ENCODE results near the gene RNF40. TPM values are rescaled to one million over a fixed set of nuclear protein-coding genes. Genes with fewer than 3 reads are reported as not detected.

RNF40 gene
- total and polyA plus RNA-seq, 2 donors (not counting 1 experiment from before 2014, with no cell fraction given), result 42.0 to 56.8 TPM

- Histone ChIP-seq H3K4me3 (replicated peaks in 1 of 4; ENCODE audit: control extremely low read depth in 1 of 4, insufficient read depth in 1 of 4, low read depth in 3 of 4, low read length in 4 of 4) (no peak overlapping the region), H3K79me2 (ENCODE audit: control insufficient read depth, insufficient read depth, low read length) (no peaks in the 10 kb centered on the region), H3K4me2 (ENCODE audit: extremely low read depth, insufficient read depth, low read length) (no peak overlapping the region), H3K27ac (ENCODE audit: insufficient read depth, low read length) (no peak overlapping the region), H3K9me3 (ENCODE audit: control insufficient read depth, insufficient read depth, low read depth, low read length) (no peaks in the 10 kb centered on the region), H2AFZ (ENCODE audit: low read length) (no peak overlapping the region), H4K20me1 (ENCODE audit: control insufficient read depth, extremely low read depth, insufficient read depth, low read length) (no peaks in the 10 kb centered on the region), H3K27me3 (ENCODE audit: control insufficient read depth, insufficient read depth, low read length) (no peaks in the 10 kb centered on the region), H3K4me1 (ENCODE audit: control insufficient read depth, extremely low read depth, insufficient read depth, low read length) (peaks cover 12% of the 10 kb centered on the region), H3K36me3 (ENCODE audit: control insufficient read depth, insufficient read depth, low read length) (peaks cover 21% of the 10 kb centered on the region), H3K9ac (ENCODE audit: insufficient read depth, low read length) (no peak overlapping the region)
- peak in 1 of 2 donors; percentile 88 for DNase-seq (ENCODE audit: low read depth in 2 of 2)
- TF ChIP-seq EZH2 (IDR thresholded peaks at IDR 0.05; ENCODE audit: low read length, missing control alignments), result no peak
- TF ChIP-seq CTCF (conservative IDR thresholded peaks at IDR 0.05 in 1 of 2, IDR thresholded peaks at IDR 0.05 in 1 of 2; ENCODE audit: low read depth in 1 of 2, low read length in 2 of 2), result no peak
Observed at GRCh38 chr16:30778549-30779244, 16.6 kb downstream of the RNF40 start.

- Histone ChIP-seq H3K79me2 (ENCODE audit: control insufficient read depth, insufficient read depth, low read length) (no peaks in the 10 kb centered on the region), H3K4me2 (ENCODE audit: extremely low read depth, insufficient read depth, low read length) (no peak overlapping the region), H3K27me3 (ENCODE audit: control insufficient read depth, insufficient read depth, low read length) (no peaks in the 10 kb centered on the region), H3K4me3 (replicated peaks in 1 of 4; ENCODE audit: control extremely low read depth in 1 of 4, insufficient read depth in 1 of 4, low read depth in 3 of 4, low read length in 4 of 4) (no peak overlapping the region), H3K36me3 (ENCODE audit: control insufficient read depth, insufficient read depth, low read length) (peaks cover 16% of the 10 kb centered on the region), H3K27ac (ENCODE audit: insufficient read depth, low read length) (no peak overlapping the region), H3K9ac (ENCODE audit: insufficient read depth, low read length) (no peak overlapping the region), H4K20me1 (ENCODE audit: control insufficient read depth, extremely low read depth, insufficient read depth, low read length) (no peaks in the 10 kb centered on the region), H3K9me3 (ENCODE audit: control insufficient read depth, insufficient read depth, low read depth, low read length) (no peaks in the 10 kb centered on the region), H2AFZ (ENCODE audit: low read length) (no peak overlapping the region), H3K4me1 (ENCODE audit: control insufficient read depth, extremely low read depth, insufficient read depth, low read length) (peaks cover 12% of the 10 kb centered on the region)
- no peak for TF ChIP-seq EZH2 (IDR thresholded peaks at IDR 0.05; ENCODE audit: low read length, missing control alignments)
- no peak for TF ChIP-seq CTCF (conservative IDR thresholded peaks at IDR 0.05 in 1 of 2, IDR thresholded peaks at IDR 0.05 in 1 of 2; ENCODE audit: low read depth in 1 of 2, low read length in 2 of 2)
- DNase-seq (ENCODE audit: low read depth in 2 of 2), result no peak
Observed at GRCh38 chr16:30779596-30779995, 17.5 kb downstream of the RNF40 start.

DNA sequence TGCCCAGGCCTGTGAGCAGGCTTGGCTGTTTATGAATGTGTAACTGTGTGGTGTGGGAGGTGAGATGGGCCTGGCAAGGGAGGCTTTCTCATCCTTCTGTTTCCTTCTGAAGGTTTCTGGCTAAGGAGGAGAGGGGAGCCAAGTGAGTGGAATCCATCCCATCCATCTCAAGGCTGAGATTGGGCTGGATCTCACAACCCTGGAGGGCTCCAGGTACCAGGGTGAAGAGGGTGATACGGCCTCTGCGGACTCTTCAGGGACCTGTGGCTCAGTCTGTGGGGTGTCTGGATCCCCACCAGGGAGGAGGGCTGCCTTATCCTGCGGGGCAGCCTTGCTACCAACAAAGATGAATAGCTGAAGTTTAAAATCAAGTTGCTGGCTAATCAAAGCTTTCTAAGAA is 17.9 kb downstream of the RNF40 start:
- H3K4me3 ChIP-seq (replicated peaks in 1 of 4; ENCODE audit: control extremely low read depth in 1 of 4, insufficient read depth in 1 of 4, low read depth in 3 of 4, low read length in 4 of 4), result no peak overlapping the region
- H2AFZ ChIP-seq (ENCODE audit: low read length), result no peak overlapping the region
- peaks cover 9% of the 10 kb centered on the region for H3K4me1 ChIP-seq (ENCODE audit: control insufficient read depth, extremely low read depth, insufficient read depth, low read length)
- peaks cover 16% of the 10 kb centered on the region for H3K36me3 ChIP-seq (ENCODE audit: control insufficient read depth, insufficient read depth, low read length)
- no peak overlapping the region for H3K27ac ChIP-seq (ENCODE audit: insufficient read depth, low read length)
- no peak overlapping the region for H3K4me2 ChIP-seq (ENCODE audit: extremely low read depth, insufficient read depth, low read length)
- H3K27me3 ChIP-seq (ENCODE audit: control insufficient read depth, insufficient read depth, low read length), result no peaks in the 10 kb centered on the region
- DNase-seq (ENCODE audit: low read depth in 2 of 2), result no peak
- TF ChIP-seq EZH2 (IDR thresholded peaks at IDR 0.05; ENCODE audit: low read length, missing control alignments) (no peak), CTCF (conservative IDR thresholded peaks at IDR 0.05 in 1 of 2, IDR thresholded peaks at IDR 0.05 in 1 of 2; ENCODE audit: low read depth in 1 of 2, low read length in 2 of 2) (no peak)
- no peak overlapping the region for H3K9ac ChIP-seq (ENCODE audit: insufficient read depth, low read length)
- H3K9me3 ChIP-seq (ENCODE audit: control insufficient read depth, insufficient read depth, low read depth, low read length), result no peaks in the 10 kb centered on the region
- no peaks in the 10 kb centered on the region for H4K20me1 ChIP-seq (ENCODE audit: control insufficient read depth, extremely low read depth, insufficient read depth, low read length)
- peaks cover 2% of the 10 kb centered on the region for H3K79me2 ChIP-seq (ENCODE audit: control insufficient read depth, insufficient read depth, low read length)
